PFSK-1 (cell line): Measurements from ENCODE around the gene GTF2A1L.

Source experiments
- FOXP2 ChIP-seq: optimal IDR thresholded peaks from 2 replicates; pipeline ENCODE3; 2011; ENCODE audit warnings: borderline replicate concordance, control low read depth, inconsistent platforms; ENCODE audit not compliant: insufficient read depth; ENCODE audit errors: extremely low read length, extremely low read depth
- POLR2AphosphoS5 ChIP-seq: IDR thresholded peaks from 2 replicates; pipeline ENCODE4 v1.6.1; 2012; ENCODE audit warnings: low read depth, mild to moderate bottlenecking, control low read depth, low read length, moderate library complexity
- REST ChIP-seq, 2 experiments: IDR thresholded peaks; 2 replicates each; pipeline versions ENCODE4 v1.6.1 to v1.8.0; 2011 to 2012; ENCODE audit warnings: low read depth in 2 of 2, low read length in 2 of 2, control low read depth in 1 of 2, inconsistent platforms in 1 of 2, mild to moderate bottlenecking in 1 of 2, moderate library complexity in 1 of 2; ENCODE audit not compliant: insufficient read depth in 1 of 2
- SIN3A ChIP-seq: IDR thresholded peaks from 2 replicates; pipeline ENCODE4 v1.6.1; 2012; ENCODE audit warnings: mild to moderate bottlenecking, low read length, moderate library complexity, borderline replicate concordance; ENCODE audit not compliant: insufficient read depth
- TAF1 ChIP-seq: IDR thresholded peaks from 2 replicates; pipeline ENCODE4 v1.6.1; 2012; ENCODE audit warnings: low read length, control low read depth, borderline replicate concordance; ENCODE audit not compliant: insufficient read depth

GTF2A1L gene

GRCh38 chr2:48695991-48696390, 78.3 kb downstream of the GTF2A1L start:
- no peak for TF ChIP-seq REST (IDR thresholded peaks at IDR 0.05; ENCODE audit: insufficient read depth in 1 of 2, low read depth in 2 of 2, low read length in 2 of 2)
- no peak for TF ChIP-seq POLR2AphosphoS5
- TF ChIP-seq TAF1: no peak
- TF ChIP-seq FOXP2: no peak
- TF ChIP-seq SIN3A: no peak

- TF ChIP-seq REST (IDR thresholded peaks at IDR 0.05; ENCODE audit: insufficient read depth in 1 of 2, low read depth in 2 of 2, low read length in 2 of 2) (no peak), FOXP2 (no peak), TAF1 (no peak), SIN3A (no peak), POLR2AphosphoS5 (no peak)
Observed at GRCh38 chr2:48696881-48697280, 79.2 kb downstream of the GTF2A1L start.

GRCh38 chr2:48699348-48699930, 81.8 kb downstream of the GTF2A1L start:
- no peak for TF ChIP-seq SIN3A
- TF ChIP-seq REST (IDR thresholded peaks at IDR 0.05; ENCODE audit: insufficient read depth in 1 of 2, low read depth in 2 of 2, low read length in 2 of 2): no peak
- TF ChIP-seq FOXP2: no peak
- no peak for TF ChIP-seq TAF1
- no peak for TF ChIP-seq POLR2AphosphoS5

GRCh38 chr2:48707466-48707865, 89.8 kb downstream of the GTF2A1L start:
- TF ChIP-seq FOXP2 (no peak), POLR2AphosphoS5 (no peak), TAF1 (no peak), REST (IDR thresholded peaks at IDR 0.05; ENCODE audit: insufficient read depth in 1 of 2, low read depth in 2 of 2, low read length in 2 of 2) (no peak), SIN3A (no peak)
